HG03442 (cell line): ENCODE measurements around the gene XXYLT1.
"Not testable (repeated sequence)": the region's sequence is repeated elsewhere in the genome, so short reads cannot be mapped to it uniquely, and the experiment has no call there.

Source experiments
- ATAC-seq: cut with Tn5 transposase; IDR thresholded peaks from one replicate; pipeline ENCODE4 v1.9.1; 2021; ENCODE audit warnings: mild to moderate bottlenecking, moderate library complexity; ENCODE audit not compliant: unreplicated experiment

The XXYLT1 gene, protein sequence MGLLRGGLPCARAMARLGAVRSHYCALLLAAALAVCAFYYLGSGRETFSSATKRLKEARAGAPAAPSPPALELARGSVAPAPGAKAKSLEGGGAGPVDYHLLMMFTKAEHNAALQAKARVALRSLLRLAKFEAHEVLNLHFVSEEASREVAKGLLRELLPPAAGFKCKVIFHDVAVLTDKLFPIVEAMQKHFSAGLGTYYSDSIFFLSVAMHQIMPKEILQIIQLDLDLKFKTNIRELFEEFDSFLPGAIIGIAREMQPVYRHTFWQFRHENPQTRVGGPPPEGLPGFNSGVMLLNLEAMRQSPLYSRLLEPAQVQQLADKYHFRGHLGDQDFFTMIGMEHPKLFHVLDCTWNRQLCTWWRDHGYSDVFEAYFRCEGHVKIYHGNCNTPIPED

DNA sequence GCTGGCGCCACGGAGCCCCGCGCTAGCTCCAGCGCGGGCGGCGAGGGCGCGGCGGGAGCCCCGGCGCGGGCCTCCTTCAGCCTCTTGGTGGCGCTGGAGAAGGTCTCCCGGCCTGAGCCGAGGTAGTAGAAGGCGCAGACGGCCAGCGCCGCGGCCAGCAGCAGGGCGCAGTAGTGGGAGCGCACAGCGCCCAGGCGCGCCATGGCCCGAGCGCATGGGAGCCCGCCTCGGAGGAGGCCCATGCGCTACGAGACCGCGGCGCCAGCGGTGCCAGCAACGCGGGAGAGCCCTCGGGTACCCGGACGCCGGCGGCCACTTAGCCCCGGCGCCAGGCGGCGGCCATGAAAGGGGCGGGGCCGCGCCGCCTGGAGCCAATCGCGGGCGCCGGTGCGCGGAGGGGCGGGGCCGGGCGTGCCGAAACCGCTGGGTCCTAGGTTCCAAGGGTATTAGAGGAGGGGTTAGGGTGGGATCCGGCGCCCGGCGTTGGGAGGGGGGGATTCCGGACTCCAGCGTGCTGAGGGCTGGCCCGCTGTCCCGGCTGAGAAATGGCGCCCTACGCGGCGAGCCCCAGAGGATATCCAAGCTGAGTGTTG, at the start of gene XXYLT1:
Gene XXYLT1, minus strand, starts transcription at position 343 of the 593 bp plus-strand sequence. Its CDS starts 101 bp downstream, at position 242.
- ATAC-seq: peak; percentile 70

DNA sequence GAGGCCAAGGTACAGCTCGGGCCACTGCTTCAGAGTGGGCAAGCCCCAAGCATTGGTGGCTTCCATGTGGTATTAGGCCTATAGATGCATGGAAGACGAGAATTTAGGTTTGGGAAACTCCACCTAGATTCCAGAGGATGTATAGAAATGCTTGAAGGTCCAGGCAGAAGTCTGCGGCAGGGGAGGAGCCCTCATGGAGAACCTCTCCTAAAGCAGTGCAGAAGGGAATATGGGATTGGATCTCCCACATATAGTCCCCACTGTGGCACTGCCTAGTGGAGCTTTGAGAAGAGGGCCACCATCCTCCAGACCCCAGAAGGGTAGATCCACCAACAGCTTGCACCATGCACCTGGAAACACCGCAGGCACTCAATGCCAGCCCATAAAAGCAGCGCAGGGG, 48.1 kb upstream of the XXYLT1 start:
- ATAC-seq: no peak

DNA sequence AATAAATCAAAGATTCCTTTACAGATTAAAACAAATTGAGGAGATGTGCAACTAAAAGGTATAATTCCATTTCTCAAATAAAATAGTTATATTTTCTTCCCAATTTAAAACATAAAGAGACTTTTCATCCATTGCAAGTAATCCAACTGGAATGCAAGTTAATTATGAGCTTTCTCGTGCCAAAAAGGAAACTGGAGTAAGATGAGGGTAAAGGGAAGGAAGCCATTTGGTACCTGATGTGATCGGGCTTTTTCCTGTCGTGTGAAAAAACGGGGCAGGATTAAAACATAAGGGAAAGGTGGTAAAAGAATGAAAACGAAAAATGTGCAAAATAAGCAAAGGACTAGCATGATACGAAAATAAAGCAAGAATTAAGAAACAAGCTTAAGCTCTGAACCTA, 41.8 kb upstream of the XXYLT1 start:
- ATAC-seq: no peak

DNA sequence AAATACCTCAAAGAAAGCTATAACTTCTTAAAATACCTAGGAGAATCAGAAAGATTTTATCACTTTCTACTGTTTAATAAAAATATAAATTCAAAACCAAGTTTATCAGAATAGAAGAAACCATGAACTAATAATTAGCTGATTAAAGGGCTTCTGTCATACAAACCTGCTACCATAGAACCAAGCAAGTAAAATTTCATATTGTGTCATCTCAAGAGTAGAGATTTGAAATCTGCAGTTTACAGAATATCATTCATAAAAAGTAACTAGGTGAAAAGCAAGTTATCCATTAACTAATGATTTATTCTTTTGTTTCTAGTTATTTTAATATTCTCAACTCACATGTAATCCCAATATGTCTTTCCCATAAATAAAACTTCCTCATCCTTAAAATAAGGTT, 36.8 kb upstream of the XXYLT1 start:
- no peak for ATAC-seq

DNA sequence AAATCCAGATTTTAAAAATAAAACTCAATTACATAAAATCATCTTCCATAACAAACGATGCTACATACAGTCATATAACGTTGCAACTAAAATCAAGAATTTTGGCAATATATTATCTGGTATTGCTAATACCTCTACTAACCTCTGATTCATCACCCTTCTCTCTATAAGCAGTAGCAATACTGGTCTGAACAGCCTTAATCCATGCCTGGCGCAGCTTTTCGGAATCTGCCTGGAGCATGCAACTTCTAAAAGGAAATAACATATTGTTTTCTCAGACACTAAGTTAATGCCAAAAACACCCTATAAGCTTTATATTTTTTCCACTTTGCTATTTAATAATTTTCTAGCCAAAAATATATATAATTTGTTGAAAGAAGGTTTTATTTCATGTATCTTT, 35.4 kb upstream of the XXYLT1 start:
- no peak for ATAC-seq

DNA sequence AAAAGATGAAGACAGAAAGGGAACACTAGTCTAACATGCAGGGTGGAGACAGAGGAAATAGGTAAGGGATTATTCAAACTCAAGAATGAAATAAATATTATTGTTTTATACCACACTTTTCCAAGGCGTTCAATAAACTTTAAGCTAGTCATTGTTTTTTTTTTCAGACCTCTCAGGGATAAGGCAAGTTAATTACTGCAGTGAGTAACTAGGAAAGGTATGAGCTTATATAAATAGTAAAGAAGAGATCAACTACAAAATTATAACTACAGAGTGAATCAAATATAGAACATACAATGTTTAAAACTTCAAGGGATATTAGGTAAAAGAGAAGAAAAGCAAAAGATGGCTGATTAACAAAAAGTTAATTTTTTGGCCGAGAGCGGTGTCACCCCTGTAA, 31.5 kb upstream of the XXYLT1 start:
- ATAC-seq: no peak

DNA sequence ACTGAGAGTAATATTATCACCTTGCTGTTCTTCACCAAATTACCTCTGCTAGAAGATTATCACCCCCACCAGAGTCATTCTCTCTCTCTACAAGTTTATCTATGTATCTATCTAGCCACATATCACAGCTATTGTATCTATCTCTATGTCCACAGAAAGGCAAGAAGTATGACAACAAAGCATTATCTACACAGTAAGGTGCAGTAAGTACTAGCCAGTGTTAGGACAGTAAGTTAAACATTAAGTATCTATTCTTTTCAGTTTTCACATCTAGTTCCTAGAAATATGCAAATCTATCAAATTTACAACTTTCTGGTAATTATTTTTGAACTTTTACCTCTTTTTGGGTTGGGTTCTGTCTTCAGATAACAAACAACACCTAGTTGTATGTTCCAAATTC, 26.5 kb upstream of the XXYLT1 start:
- no peak for ATAC-seq

DNA sequence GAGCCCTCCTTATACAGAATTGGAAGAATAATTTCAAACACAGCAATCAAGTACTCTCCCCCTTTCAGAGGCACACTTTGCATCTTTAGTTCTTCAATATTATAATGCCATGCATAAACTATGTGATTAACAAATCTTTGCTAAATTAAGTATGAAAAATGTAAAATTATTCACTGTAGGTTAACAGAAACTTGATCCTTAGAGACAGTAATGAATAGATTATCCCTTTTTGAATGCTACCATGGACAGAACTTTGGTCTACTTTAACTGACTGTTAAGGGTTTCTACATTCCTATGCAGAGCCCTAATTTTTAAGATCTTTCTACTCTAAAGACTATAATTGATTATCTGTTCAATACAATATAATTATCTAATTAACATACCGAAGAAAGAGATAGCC, 25.7 kb upstream of the XXYLT1 start:
- no peak for ATAC-seq

DNA sequence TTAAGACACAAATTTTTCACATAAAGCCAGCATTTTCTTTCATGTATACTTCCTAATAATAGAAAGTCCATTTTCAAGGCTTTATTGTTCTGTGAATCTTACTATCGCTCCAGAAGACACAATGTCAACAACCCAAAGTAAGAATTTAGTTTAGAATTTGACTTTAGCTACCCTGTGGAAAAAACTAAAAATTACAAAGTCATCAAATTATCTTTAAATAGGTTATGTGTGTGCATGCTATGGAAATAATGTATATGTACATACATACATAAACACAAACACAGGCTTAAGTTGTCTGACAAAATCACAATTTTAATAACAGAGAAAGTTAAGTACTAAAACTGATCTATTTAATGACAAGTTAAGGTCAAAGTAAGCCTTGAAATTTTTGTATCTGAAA, 20.2 kb upstream of the XXYLT1 start:
- no peak for ATAC-seq

DNA sequence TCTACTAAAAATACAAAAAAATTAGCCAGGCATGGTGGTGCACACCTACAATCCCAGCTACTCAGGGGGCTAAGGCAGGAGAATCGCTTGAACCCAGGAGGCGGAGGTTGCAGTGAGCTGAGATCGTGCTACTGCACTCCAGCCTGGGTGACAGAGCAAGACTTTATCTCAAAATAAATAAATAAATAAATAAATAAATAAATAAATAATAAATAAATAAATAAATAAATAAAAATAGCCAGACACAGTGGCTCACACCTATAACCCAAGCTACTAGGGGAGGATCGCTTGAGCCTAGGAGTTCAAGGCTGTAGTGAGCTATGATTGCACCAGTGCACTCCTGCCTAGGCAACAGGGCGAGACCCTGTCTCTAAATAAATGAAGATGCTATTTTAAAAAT, 19.7 kb upstream of the XXYLT1 start:
- not testable (repeated sequence) for ATAC-seq

DNA sequence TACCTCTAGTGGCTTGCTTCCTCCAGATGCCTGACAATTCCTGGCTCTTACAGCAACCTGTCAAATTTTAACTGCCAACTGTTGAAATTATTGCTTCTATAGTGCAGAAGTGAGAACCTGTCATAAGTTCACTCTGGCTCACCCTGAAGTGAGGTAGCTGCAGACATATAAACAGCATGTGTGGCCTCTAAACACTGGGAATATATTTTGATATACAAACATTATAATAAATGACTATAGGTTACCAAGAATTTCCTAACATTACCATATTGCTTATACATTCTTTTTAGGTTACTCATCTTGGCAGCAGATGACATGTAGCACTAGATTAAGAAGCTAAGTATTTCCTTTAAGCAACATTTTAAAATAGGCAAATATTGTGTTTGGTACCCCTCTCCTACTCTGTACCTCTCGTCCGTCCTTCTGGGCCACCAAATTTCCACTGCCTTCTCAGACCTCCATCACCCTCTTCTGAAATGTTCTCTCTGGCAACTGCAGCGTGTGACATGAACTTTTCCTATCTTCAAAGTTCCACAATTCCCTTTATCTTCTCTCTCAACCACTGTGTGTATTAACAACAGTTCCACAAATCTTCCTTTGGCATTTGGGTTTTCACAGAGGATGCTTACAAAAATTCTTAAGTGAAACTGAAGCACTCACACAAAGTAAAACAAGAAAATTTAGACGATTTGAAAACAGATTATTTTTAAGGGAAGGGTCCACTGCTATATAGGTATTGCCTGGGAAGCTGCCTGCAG, 15.3 kb upstream of the XXYLT1 start:
- ATAC-seq: no peak

DNA sequence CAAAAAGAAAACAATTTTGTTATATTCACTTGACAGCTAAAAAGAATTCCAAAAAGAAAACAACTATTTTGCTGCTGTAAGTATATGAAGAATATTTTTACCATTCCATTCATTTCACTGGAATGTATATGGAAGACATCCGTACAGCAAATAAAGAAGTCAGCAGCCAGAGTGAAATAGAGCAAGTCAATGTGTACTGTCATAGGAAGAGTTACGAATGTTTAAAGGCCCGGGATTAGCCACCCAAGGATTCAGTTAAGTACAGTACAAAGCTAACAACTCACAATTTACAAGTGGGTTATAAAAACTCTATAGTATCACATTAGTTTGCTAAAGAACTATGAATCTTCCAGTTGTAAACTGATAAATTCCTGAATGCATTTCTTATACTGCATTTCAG, 14.4 kb upstream of the XXYLT1 start:
- ATAC-seq: no peak

DNA sequence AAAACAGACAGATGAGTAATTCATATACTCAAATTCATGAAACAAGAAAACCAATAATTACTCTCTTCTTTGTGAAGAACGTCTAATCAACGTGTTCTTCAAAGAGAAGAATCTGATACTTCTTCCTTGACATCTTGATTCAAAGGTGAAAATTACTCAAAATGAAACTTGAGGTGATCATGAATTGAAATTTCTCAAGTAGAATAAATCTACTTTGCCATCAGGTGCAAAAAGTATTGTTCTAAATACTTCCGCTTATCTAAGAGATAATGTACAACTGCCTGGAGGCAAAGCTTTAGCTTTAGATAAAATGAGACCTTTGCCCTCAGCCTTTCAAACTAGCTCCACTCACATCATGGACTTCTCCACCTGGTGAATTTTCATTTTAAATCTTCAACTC, 13.9 kb upstream of the XXYLT1 start:
- no peak for ATAC-seq

DNA sequence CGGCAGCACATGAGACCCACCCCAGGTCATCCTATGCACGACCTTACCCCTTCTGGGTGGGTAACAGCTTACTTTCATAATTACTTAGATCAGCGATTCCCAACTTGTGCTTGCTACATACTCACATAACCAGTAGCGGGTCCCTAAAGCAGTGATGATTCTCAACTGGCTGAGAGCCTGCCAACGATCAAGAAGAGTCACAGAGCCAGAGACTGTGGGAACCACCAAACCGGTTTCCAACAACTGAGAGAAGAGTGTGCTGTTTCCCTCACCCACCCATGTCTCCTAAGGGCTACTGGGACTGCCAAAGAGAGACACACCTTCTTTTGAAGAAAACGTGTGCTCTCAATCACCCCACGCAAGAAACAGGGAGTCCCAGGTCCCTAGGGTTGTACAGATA, 12.0 kb upstream of the XXYLT1 start:
- no peak for ATAC-seq

DNA sequence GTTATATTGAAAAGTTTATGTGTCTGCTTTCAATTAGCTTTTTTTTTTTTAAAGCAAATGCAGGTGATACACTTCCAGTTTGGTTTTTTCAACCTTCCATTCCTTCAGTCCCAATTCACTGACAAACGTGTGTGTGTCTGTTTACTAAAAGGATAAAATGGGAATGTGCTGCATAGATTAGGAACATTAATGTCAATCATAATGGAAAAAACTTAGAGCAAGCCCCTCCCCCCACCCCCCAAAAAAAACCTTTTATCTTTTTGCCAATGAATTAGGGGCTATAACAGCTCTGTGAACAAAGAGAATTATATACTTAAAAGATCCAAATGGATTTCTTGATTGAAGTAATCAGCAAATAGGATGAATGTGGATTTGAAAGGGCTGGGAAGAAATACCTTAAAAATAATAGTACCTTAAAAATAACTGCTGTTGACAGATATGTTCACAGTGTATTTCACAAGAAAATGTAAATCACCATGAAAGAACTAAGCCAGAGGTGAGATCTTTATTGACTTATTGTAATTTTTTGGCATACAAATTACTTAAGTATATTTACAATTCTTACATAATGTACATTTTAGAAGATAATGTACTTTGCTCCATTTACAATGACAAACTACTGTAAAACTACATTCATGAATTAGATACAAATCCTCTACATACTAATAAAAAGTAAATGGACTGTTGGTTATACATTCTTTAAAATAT, 3.5 kb upstream of the XXYLT1 start:
- no peak for ATAC-seq

DNA sequence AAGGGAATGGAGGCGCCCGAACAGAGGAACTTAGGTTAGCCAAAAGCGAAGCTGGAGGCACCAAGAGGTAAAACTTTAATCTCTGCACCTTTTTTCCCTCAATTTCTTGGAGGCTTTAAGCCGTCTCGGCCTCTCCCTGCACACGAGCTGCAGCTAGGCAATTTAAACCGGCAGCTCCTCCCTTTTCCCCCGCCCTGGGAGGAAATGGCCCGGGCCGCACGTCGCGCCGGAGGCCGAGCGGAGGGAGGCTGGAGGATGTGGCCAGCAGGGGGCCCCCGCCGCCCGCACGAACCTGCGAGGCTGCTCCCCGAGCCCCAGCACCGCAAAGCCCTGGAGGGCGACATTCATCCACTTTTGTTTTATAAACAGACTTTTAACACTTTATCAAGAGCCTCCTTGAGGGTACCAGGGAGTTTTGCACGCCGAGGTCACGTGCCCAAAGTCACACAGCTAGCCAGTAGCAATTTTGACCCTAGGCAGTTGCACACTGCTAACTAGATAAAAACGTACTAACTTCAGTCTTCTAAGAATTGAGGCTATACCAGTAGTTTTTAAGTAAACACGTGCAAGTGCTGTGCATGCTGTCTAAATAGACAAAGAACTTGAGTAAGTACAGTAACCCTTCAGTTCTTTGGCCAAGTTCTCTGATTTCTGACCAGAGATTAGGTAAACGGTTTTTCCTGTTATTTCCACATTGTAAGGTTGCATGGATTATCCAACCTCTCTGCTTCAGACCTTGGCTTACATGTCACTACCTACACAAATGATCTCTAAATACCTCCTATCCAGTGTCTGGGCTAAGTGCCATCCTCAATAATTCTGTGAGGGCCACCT, 668 bp upstream of the XXYLT1 start:
- ATAC-seq: peak; percentile 60

DNA sequence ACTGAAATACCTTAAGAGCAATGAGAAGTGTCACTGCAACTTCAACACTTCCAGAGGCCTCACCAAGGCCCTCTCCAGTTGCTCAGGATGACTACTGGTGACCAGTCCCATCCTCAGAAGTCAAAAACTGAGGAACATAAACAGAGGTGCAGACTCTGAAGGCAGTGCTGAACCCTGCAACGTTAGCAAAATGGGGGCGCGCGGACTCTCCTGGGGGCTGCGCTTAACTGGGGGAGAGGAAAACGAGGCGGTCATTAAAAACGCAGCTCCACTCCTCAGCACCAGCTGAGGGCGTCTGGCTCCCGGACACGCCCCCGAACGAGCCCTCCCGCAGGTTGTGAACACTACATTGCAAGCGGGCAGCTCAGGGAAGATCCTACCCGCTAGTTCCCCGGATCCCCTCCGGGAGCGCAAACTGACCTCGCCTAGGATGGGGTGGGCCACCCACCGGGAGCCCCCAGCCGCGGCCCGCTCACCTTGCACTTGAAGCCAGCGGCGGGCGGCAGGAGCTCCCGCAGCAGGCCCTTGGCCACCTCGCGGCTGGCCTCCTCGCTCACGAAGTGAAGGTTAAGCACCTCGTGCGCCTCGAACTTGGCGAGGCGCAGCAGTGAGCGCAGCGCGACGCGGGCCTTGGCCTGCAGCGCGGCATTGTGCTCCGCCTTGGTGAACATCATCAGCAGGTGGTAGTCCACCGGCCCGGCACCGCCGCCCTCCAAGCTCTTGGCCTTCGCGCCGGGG, 711 bp downstream of the XXYLT1 start:
- ATAC-seq: peak; percentile 12

DNA sequence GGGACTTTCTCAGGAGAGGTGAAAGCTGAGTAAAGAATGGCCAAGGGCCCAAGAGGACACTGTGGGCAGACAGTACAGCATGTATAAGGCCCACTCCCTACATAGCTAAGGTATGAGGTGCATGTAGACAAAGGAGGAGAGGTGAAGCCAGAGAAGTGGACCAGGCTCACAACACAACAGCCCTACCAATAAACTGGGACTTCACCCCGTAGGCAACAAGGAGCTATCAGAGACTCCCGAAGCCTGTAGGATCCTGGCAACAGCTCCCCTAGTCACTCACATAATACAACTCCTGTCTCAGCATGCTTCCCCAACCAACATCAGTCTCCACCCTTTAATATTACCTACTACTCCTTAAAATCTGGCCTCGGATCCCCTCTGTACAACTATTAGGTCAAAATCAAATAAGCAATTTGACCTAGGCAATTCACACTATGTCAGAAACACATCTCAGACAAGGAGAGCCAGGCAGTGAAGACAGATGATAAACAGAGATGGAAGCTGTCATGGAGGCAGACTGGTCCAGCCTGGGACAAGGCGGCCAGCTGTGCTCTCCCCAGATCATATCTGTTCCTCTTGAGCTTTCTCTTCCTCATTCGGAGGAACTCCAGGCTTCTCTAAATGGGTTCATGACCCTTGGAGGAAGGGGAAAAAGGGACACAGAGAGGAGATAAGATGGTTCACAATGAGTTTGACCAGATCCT, 1.4 kb downstream of the XXYLT1 start:
- no peak for ATAC-seq
